Common myeloid progenitor, CD34-positive (primary cell): Measurements from ENCODE around the gene VEGFA.

Experiments used
- CTCF ChIA-PET: fragments of 350-600 bp; sonication (Branson Sonifier 250); formaldehyde crosslinking; loops from one replicate; lab custom pipeline; 2021; ENCODE audit warnings: antibody characterized with exemption; lab: Charles Lee
- POLR2A ChIA-PET: fragments of 350-600 bp; sonication (Branson Sonifier 250); formaldehyde crosslinking; loops from one replicate; lab custom pipeline; 2021; ENCODE audit warnings: antibody characterized with exemption; lab: Charles Lee
- DNase-seq, 3 donors: peaks; one replicate each; pipeline versions ENCODE4 v3.0.0 to v3.0.0-alpha.2; 2013
- H3K27ac ChIP-seq, 2 experiments: 1 replicate in 1 of 2; 2 replicates in 1 of 2; pipeline ENCODE4 v1.7.0; 2013; ENCODE audit warnings: inconsistent platforms in 2 of 2, low read length in 2 of 2, mild to moderate bottlenecking in 2 of 2, low read depth in 1 of 2, moderate library complexity in 1 of 2; ENCODE audit not compliant: severe bottlenecking in 2 of 2, insufficient read depth in 1 of 2, poor library complexity in 1 of 2
- H3K27me3 ChIP-seq, 5 experiments: replicated peaks in 2 of 5; 1 replicate in 3 of 5; 2 replicates in 2 of 5; pipeline versions ENCODE4 v1.6.1 to v1.7.0; 2013; ENCODE audit warnings: low read length in 4 of 5, mild to moderate bottlenecking in 2 of 5, moderate library complexity in 2 of 5, inconsistent platforms in 1 of 5; ENCODE audit not compliant: insufficient read depth in 5 of 5, control insufficient read depth in 4 of 5
- H3K36me3 ChIP-seq, 4 experiments: 1 replicate in 2 of 4; 2 replicates in 2 of 4; pipeline versions ENCODE4 v1.6.1 to v1.7.0; 2013; ENCODE audit warnings: low read length in 3 of 4, control low read depth in 1 of 4, mild to moderate bottlenecking in 1 of 4; ENCODE audit not compliant: control insufficient read depth in 4 of 4, insufficient read depth in 4 of 4
- H3K4me1 ChIP-seq, 4 experiments: 1 replicate in 3 of 4; 2 replicates in 1 of 4; pipeline versions ENCODE4 v1.6.1 to v1.7.1; 2013; ENCODE audit warnings: low read length in 3 of 4, mild to moderate bottlenecking in 3 of 4, control low read depth in 1 of 4, inconsistent platforms in 1 of 4, moderate library complexity in 1 of 4; ENCODE audit not compliant: control insufficient read depth in 4 of 4, insufficient read depth in 4 of 4; ENCODE audit errors: control extremely low read depth in 1 of 4
- H3K4me3 ChIP-seq, 7 experiments: 1 replicate in 4 of 7; 2 replicates in 3 of 7; pipeline versions ENCODE4 v1.5.1 to v1.7.0; 2013; ENCODE audit warnings: mild to moderate bottlenecking in 7 of 7, low read length in 6 of 7, moderate library complexity in 6 of 7, inconsistent platforms in 2 of 7, low read depth in 2 of 7, control low read depth in 1 of 7; ENCODE audit not compliant: insufficient read depth in 4 of 7, control insufficient read depth in 1 of 7; ENCODE audit errors: extremely low read depth in 1 of 7
- H3K9me3 ChIP-seq, 5 experiments: 1 replicate in 4 of 5; 2 replicates in 1 of 5; pipeline versions ENCODE4 v1.6.1 to v1.7.1; 2013; ENCODE audit warnings: low read length in 4 of 5, mild to moderate bottlenecking in 2 of 5, inconsistent platforms in 1 of 5, low read depth in 1 of 5, moderate library complexity in 1 of 5; ENCODE audit not compliant: control insufficient read depth in 4 of 5, insufficient read depth in 2 of 5; ENCODE audit errors: control extremely low read depth in 1 of 5
- WGBS: methylation state at CpG from one replicate; pipeline ENCODE4 v1.1.5; 2013; ENCODE audit not compliant: insufficient coverage; 5-methylcytosine and 5-hydroxymethylcytosine counted together

Gene VEGFA

DNA sequence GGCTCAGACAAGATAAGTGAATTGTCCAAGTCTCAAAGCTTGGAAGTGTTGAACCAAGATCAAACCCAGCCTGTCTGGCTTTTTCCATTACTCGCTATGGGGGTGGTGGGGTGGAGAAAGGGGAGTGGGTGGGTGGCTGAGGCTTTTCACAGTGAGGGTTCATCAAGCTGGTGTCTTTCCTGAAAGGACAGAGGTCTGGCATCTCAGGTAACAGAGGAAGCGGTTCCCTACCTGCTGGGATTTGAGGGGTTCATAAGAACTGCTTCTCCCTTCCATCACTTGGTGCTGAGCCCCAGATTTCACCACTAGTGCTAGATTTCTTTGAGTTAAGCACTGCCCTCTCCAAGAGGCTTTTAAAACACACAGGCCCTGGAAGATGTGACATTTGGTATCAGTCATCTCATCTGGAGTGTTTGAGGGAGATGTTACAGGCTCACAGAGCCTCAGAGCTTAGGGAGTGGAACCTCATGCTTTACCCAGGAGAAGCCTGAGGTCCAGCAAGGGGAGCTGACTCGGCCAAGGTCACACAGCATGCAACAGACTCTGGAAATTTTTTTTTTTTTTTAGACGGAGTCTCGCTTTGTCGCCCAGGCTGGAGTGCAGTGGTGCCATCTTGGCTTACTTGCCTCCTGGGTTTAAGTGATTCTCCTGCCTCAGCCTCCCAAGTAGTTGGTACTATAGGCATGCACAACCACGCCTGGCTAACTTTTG is 6.0 kb upstream of the VEGFA start:
- Histone ChIP-seq H3K9me3 (no peaks in the 10 kb centered on the region), H3K4me1 (peaks cover 0 to 6% (median 2%) of the 10 kb centered on the region in 4 experiments), H3K4me3 (no peak overlapping the region), H3K27ac (no peak overlapping the region), H3K36me3 (no peaks in the 10 kb centered on the region), H3K27me3 (peaks cover 0 to 3% (median 0%) of the 10 kb centered on the region in 5 experiments)
- DNase-seq, result no peak
- WGBS, result 100% methylated on average over 6 of the region's 7 CpGs
- CTCF ChIA-PET, result interaction anchor here (0.7 to 2.7 kb wide), 10 partner anchors 10 to 315 kb away, joined by 3 to 9 read pairs (median 4); no protein-coding TSS in a partner anchor
- POLR2A ChIA-PET, result no interaction called here

DNA sequence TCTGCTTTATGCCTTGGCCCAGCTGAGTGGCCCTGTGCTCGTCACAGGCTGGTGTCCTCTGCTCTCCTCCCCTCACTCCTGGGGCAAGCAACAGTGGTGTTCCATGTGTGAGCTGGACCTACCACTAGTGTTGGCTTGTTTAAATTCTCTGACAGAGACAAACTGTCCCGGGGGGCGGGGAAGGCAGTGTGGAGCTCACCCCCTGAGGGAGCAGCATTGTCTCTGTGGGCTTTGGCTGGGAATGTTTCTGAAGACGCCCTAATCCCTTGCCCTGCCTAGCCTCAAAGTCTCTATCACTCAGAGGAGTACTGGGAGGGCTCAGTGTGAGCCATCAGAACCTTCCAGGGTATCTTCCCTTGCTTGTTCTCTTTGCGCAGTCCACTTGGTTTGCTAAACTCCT is 5.2 kb upstream of the VEGFA start:
- no peak overlapping the region for H3K27ac ChIP-seq
- H3K27me3 ChIP-seq, result peaks cover 0 to 3% (median 0%) of the 10 kb centered on the region in 5 experiments
- H3K4me3 ChIP-seq, result no peak overlapping the region
- no peak for DNase-seq
- ChIA-PET CTCF (interaction anchor here (0.7 to 2.7 kb wide), 10 partner anchors 9 to 314 kb away, joined by 3 to 9 read pairs (median 4); no protein-coding TSS in a partner anchor), POLR2A (no interaction called here)
- peaks cover 0 to 9% (median 6%) of the 10 kb centered on the region in 4 experiments for H3K4me1 ChIP-seq
- no peaks in the 10 kb centered on the region for H3K36me3 ChIP-seq
- no peaks in the 10 kb centered on the region for H3K9me3 ChIP-seq
- 89% methylated on average over 5 of the region's 5 CpGs for WGBS

DNA sequence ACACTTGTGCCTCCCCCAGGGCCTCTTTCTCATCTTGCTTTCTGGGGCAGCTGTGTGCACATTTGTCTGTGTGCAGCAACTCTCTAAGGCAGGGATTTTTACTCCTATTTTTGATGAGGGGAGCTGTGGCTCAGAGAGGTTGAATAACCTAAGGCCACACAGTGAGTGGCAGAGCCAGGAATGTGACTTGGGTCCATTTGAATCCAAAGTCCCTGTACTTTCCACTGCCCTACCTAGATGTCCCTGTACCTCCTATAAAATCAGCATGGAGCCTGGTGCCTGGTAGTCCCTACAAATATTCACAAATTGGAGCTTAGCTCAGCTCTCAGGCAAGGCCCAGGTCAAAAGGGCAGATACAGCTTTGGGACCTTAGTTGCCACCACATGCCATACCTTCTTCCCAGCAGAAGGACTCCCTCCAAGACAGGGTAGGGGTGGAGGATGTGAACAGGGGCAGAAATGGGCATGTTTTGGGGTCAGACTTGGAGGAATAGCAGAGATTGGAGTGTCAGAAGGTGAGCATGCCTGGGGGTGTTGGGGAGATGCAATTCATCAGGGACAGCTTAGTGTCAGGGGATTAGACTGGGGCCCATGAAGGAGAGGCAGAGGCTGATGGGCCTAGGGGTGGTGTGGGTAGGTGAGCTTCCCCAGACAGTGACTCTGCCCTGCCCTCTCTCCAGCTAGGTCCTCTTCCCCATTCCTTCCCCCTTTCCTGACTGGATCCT is 4.1 kb upstream of the VEGFA start:
- ChIA-PET POLR2A (interaction anchor here (1.1 kb wide), 1 partner anchor 41 kb away, joined by 5 read pairs; no protein-coding TSS in a partner anchor), CTCF (interaction anchor here (0.7 to 2.7 kb wide), 7 partner anchors 21 to 314 kb away, joined by 3 to 9 read pairs (median 4); no protein-coding TSS in a partner anchor)

DNA sequence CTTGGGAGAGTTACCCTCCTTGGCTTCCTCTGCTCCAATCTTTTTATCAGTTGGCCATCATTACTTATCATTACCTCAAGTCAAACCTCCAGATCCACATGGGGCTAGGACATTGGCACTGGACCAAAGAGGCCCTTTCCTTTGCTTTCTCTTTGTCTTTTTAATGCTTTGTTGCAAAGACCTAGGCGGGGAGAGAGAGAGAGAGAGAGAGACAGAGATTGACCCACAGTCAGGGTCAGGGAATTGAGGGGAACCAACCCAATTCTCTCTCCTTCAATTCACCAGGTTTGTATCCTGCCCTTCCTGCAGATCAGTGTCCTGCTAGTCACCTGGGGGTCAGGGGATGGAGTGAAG is 3.5 kb upstream of the VEGFA start:
- no CpG with 5 or more reads among the region's 1 CpG for WGBS
- no peak overlapping the region for H3K27ac ChIP-seq
- peaks cover 0 to 15% (median 0%) of the 10 kb centered on the region in 5 experiments for H3K27me3 ChIP-seq
- no peaks in the 10 kb centered on the region for H3K36me3 ChIP-seq
- H3K4me3 ChIP-seq, result no peak overlapping the region
- no peak for DNase-seq
- ChIA-PET CTCF (interaction anchor here (1.2 to 2.3 kb wide), 3 partner anchors 22 to 163 kb away, joined by 3 to 6 read pairs (median 4); no protein-coding TSS in a partner anchor), POLR2A (no interaction called here)
- no peaks in the 10 kb centered on the region for H3K9me3 ChIP-seq
- H3K4me1 ChIP-seq, result peaks cover 0 to 25% (median 20%) of the 10 kb centered on the region in 4 experiments

More for the DNA sequence above, 4.1 kb upstream of the VEGFA start:
- Histone ChIP-seq H3K9me3 (no peaks in the 10 kb centered on the region), H3K27me3 (peaks cover 0 to 10% (median 0%) of the 10 kb centered on the region in 5 experiments), H3K4me3 (no peak overlapping the region), H3K4me1 (peaks cover 0 to 21% (median 16%) of the 10 kb centered on the region in 4 experiments), H3K36me3 (no peaks in the 10 kb centered on the region), H3K27ac (no peak overlapping the region)
- DNase-seq, result no peak

DNA sequence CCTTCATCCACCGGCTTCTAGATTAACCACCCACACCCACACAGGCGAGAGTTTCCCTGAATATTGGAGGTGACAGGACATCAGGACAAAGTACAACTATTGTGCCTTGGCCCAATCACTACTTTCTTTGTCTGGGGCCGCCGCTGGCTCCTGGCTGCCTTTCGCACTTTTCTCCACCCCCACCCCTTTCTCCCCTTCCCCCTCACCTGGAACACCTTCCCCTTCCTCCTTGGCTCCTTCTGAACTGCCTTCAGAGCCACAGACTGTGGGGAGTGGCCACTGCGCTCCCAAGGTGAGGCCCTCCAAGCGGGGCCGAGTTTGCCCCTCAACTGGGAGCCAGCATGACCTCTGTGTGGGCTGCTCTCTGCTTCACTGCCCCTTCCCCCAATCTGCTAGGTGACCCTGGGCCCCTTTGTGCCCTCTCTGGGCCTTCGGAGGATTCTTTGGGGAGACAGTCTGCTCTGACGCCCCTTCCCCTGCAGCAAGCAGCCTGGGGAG is 3.0 kb upstream of the VEGFA start:
- WGBS, result 94% methylated on average over 8 of the region's 10 CpGs
- Histone ChIP-seq H3K27ac (no peak overlapping the region), H3K36me3 (no peaks in the 10 kb centered on the region), H3K4me1 (peaks cover 0 to 28% (median 23%) of the 10 kb centered on the region in 4 experiments), H3K9me3 (no peaks in the 10 kb centered on the region), H3K4me3 (no peak overlapping the region), H3K27me3 (peaks cover 0 to 20% (median 0%) of the 10 kb centered on the region in 5 experiments)
- CTCF ChIA-PET, result interaction anchor here (1.2 to 4.5 kb wide), 6 partner anchors 42 to 312 kb away, joined by 3 to 46 read pairs (median 22); no protein-coding TSS in a partner anchor
- POLR2A ChIA-PET, result no interaction called here
- no peak for DNase-seq

DNA sequence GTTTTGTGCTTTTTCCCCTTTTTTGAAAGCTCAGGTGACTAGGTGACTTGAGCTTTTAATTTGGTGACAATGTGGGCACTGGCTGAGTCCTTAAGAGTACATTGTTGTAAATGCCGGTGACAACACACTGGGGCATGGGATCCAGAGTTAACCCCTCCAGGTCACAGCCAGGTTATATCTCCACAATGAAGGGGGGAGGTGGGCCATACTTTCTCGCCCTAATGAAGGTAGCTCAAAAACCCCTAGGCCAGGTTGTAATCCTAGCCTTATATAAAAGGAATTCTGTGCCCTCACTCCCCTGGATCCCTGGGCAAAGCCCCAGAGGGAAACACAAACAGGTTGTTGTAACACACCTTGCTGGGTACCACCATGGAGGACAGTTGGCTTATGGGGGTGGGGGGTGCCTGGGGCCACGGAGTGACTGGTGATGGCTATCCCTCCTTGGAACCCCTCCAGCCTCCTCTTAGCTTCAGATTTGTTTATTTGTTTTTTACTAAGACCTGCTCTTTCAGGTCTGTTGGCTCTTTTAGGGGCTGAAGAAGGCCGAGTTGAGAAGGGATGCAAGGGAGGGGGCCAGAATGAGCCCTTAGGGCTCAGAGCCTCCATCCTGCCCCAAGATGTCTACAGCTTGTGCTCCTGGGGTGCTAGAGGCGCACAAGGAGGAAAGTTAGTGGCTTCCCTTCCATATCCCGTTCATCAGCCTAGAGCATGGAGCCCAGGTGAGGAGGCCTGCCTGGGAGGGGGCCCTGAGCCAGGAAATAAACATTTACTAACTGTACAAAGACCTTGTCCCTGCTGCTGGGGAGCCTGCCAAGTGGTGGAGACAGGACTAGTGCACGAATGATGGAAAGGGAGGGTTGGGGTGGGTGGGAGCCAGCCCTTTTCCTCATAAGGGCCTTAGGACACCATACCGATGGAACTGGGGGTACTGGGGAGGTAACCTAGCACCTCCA is 2.2 kb upstream of the VEGFA start:
- H3K36me3 ChIP-seq, result no peaks in the 10 kb centered on the region
- H3K9me3 ChIP-seq, result no peaks in the 10 kb centered on the region
- H3K27ac ChIP-seq, result no peak overlapping the region
- DNase-seq, result no peak
- H3K27me3 ChIP-seq, result peaks cover 0 to 28% (median 0%) of the 10 kb centered on the region in 5 experiments
- ChIA-PET POLR2A (interaction anchor here (0.6 kb wide), 1 partner anchor 43 kb away, joined by 3 read pairs; no protein-coding TSS in a partner anchor), CTCF (interaction anchor here (0.9 to 4.5 kb wide), 31 partner anchors 7 to 315 kb away, joined by 3 to 46 read pairs (median 5); no protein-coding TSS in a partner anchor)
- WGBS, result 100% methylated on average over 1 of the region's 8 CpGs
- no peak overlapping the region for H3K4me3 ChIP-seq
- peaks cover 0 to 36% (median 31%) of the 10 kb centered on the region in 4 experiments for H3K4me1 ChIP-seq
